GM23248 (cell line): Measurements from ENCODE around the gene CAMTA1. TPM values are rescaled to one million over a fixed set of nuclear protein-coding genes. Genes with fewer than 3 reads are reported as not detected.
A peak's percentile ranks its signal among the peaks of the same experiment; 100 is the strongest.

Source experiments
- DNase-seq: peaks from one replicate; pipeline ENCODE4 v3.0.0-alpha.2; 2015
- H2AFZ ChIP-seq: fragments of 200-600 bp; sonication (generic); 2 replicates; pipeline ENCODE4 v1.6.1; 2016; ENCODE audit warnings: antibody characterized with exemption
- H3F3A ChIP-seq: fragments of 200-600 bp; sonication (generic); 2 replicates; pipeline ENCODE4 v1.6.1; 2016; ENCODE audit warnings: mild to moderate bottlenecking, antibody characterized with exemption, mixed run types; ENCODE audit not compliant: insufficient read depth
- H3K27ac ChIP-seq: fragments of 200-600 bp; sonication (generic); 2 replicates; pipeline ENCODE4 v1.5.1; 2016; ENCODE audit warnings: mild to moderate bottlenecking
- H3K27me3 ChIP-seq: fragments of 200-600 bp; sonication (generic); replicated peaks from 2 replicates; pipeline ENCODE4 v1.6.1; 2016; ENCODE audit warnings: mild to moderate bottlenecking; ENCODE audit not compliant: insufficient read depth
- H3K36me3 ChIP-seq: fragments of 200-600 bp; sonication (generic); 2 replicates; pipeline ENCODE4 v1.6.1; 2016; ENCODE audit warnings: low read depth, mild to moderate bottlenecking
- H3K4me1 ChIP-seq: fragments of 200-600 bp; sonication (generic); 2 replicates; pipeline ENCODE4 v1.6.1; 2016; ENCODE audit warnings: mild to moderate bottlenecking; ENCODE audit not compliant: insufficient read depth
- H3K4me2 ChIP-seq: fragments of 200-600 bp; sonication (generic); one replicate; pipeline ENCODE4 v1.6.1; 2016; ENCODE audit warnings: mild to moderate bottlenecking; ENCODE audit not compliant: unreplicated experiment
- H3K4me3 ChIP-seq: fragments of 200-600 bp; sonication (generic); 2 replicates; pipeline ENCODE4 v1.5.1; 2016; ENCODE audit warnings: mild to moderate bottlenecking
- H3K79me2 ChIP-seq: fragments of 200-600 bp; sonication (generic); 2 replicates; pipeline ENCODE4 v1.6.1; 2016; ENCODE audit warnings: mild to moderate bottlenecking; ENCODE audit not compliant: insufficient read depth
- H3K9ac ChIP-seq: fragments of 200-600 bp; sonication (generic); 2 replicates; pipeline ENCODE4 v1.6.1; 2016; ENCODE audit warnings: mild to moderate bottlenecking
- H3K9me2 ChIP-seq: fragments of 200-600 bp; sonication (generic); 2 replicates; pipeline ENCODE4 v1.6.1; 2016; ENCODE audit warnings: mixed run types, mild to moderate bottlenecking, moderate library complexity; ENCODE audit not compliant: insufficient read depth
- H3K9me3 ChIP-seq: fragments of 200-600 bp; sonication (generic); one replicate; pipeline ENCODE4 v1.6.1; 2017; ENCODE audit warnings: low read depth
- H4K20me1 ChIP-seq: fragments of 200-600 bp; sonication (generic); 2 replicates; pipeline ENCODE4 v1.6.0; 2016; ENCODE audit not compliant: insufficient read depth
- EZH2 ChIP-seq: fragments of 200-600 bp; sonication (generic); IDR thresholded peaks from 2 replicates; pipeline ENCODE4 v1.6.1; 2018; ENCODE audit warnings: antibody characterized with exemption, mild to moderate bottlenecking; ENCODE audit not compliant: insufficient read depth, poor library complexity, severe bottlenecking
- EZH2phosphoT487 ChIP-seq: fragments of 200-600 bp; sonication (generic); IDR thresholded peaks from 2 replicates; pipeline ENCODE4 v1.6.1; 2018; ENCODE audit warnings: antibody characterized with exemption, moderate library complexity, mild to moderate bottlenecking, low read depth; ENCODE audit not compliant: insufficient read depth
- WGBS, 2 experiments: methylation state at CpG; one replicate each; pipeline ENCODE4 v1.1.6; 2015 to 2017; ENCODE audit warnings: low lambda C conversion rate in 2 of 2, low coverage in 1 of 2; ENCODE audit errors: missing lambda C conversion rate in 2 of 2; 5-methylcytosine and 5-hydroxymethylcytosine counted together
- in situ Hi-C: fragments of 300-500 bp; cut with MboI; formaldehyde crosslinking; loops from 2 replicates; pipeline ENCODE4 v1.15.0; 2020
- polyA plus RNA-seq: library from polyadenylated mRNA; unstranded; fragments of >200 nt; fragmentation: Nextera tagmentation; extraction: Ambion mirVana; gene quantifications from 2 replicates; pipeline ENCODE4 v1.2.1, GENCODE V29; 2016
- total RNA-seq: library from RNA; depleted of rRNA; stranded (reverse); fragments of >200 nt; shearing (Covaris generic); gene quantifications from 2 replicates; pipeline ENCODE4 v1.2.3, GENCODE V29; 2014

The CAMTA1 gene
- total and polyA plus RNA-seq, 2 experiments from 2014 or later: 50.1 to 165 TPM

GRCh38 chr1:7476861-7477547 is 691.8 kb downstream of the CAMTA1 start:
- no peak for DNase-seq
- Histone ChIP-seq H4K20me1 (no peaks in the 10 kb centered on the region), H3F3A (0 out of 2 replicates have a peak, but pooled peaks cover 8% of the 10 kb centered on the region), H3K4me1 (peaks cover 13% of the 10 kb centered on the region), H3K9me2 (no peaks in the 10 kb centered on the region), H3K9me3 (no peaks in the 10 kb centered on the region), H3K36me3 (no peaks in the 10 kb centered on the region), H3K27me3 (no peaks in the 10 kb centered on the region), H3K79me2 (no peaks in the 10 kb centered on the region), H3K9ac (no peak overlapping the region), H3K27ac (no peak overlapping the region), H3K4me3 (no peak overlapping the region), H2AFZ (no peak overlapping the region), H3K4me2 (no peak overlapping the region)
- in situ Hi-C loops: no loop called here
- WGBS, 2 experiments: 78 to 82% methylated on average over 17 of the region's 17 CpGs
- no peak for TF ChIP-seq EZH2phosphoT487
- no peak for TF ChIP-seq EZH2

- H3K9me3 ChIP-seq: no peaks in the 10 kb centered on the region
- H3K9me2 ChIP-seq: no peaks in the 10 kb centered on the region
- H3K4me3 ChIP-seq: no peak overlapping the region
- no peak for DNase-seq
- no peak for TF ChIP-seq EZH2phosphoT487
- TF ChIP-seq EZH2: no peak
- in situ Hi-C loops: no loop called here
- 0 out of 2 replicates have a peak, but pooled peaks cover 8% of the 10 kb centered on the region for H3F3A ChIP-seq
- H3K27me3 ChIP-seq: no peaks in the 10 kb centered on the region
- H2AFZ ChIP-seq: no peak overlapping the region
- no peaks in the 10 kb centered on the region for H3K79me2 ChIP-seq
- H3K4me1 ChIP-seq: peaks cover 9% of the 10 kb centered on the region
- no peaks in the 10 kb centered on the region for H3K36me3 ChIP-seq
- no peak overlapping the region for H3K9ac ChIP-seq
- 91 to 92% methylated on average over 12 of the region's 12 CpGs for whole genome bisulfite sequencing, 2 experiments
- no peak overlapping the region for H3K4me2 ChIP-seq
- no peaks in the 10 kb centered on the region for H4K20me1 ChIP-seq
- H3K27ac ChIP-seq: no peak overlapping the region
Observed at GRCh38 chr1:7477593-7477992, 692.3 kb downstream of the CAMTA1 start.

GRCh38 chr1:7478142-7478790 is 693.0 kb downstream of the CAMTA1 start:
- TF ChIP-seq EZH2phosphoT487 (no peak), EZH2 (no peak)
- H3K27ac ChIP-seq: peak overlapping the region; percentile 79
- peaks cover 9% of the 10 kb centered on the region for H3K4me1 ChIP-seq
- no peaks in the 10 kb centered on the region for H3K36me3 ChIP-seq
- H3K9ac ChIP-seq: peak overlapping the region; percentile 65
- 63 to 72% methylated on average over 13 of the region's 13 CpGs for WGBS, 2 experiments
- in situ Hi-C loops: no loop called here
- H3F3A ChIP-seq: 0 out of 2 replicates have a peak, but pooled peaks cover 8% of the 10 kb centered on the region
- H3K27me3 ChIP-seq: no peaks in the 10 kb centered on the region
- no peak overlapping the region for H3K4me3 ChIP-seq
- H3K79me2 ChIP-seq: no peaks in the 10 kb centered on the region
- no peaks in the 10 kb centered on the region for H3K9me3 ChIP-seq
- no peak for DNase-seq
- peak overlapping the region; percentile 51 for H2AFZ ChIP-seq
- no peaks in the 10 kb centered on the region for H4K20me1 ChIP-seq
- peak overlapping the region; percentile 34 for H3K4me2 ChIP-seq
- no peaks in the 10 kb centered on the region for H3K9me2 ChIP-seq

- no peak for TF ChIP-seq EZH2phosphoT487
- TF ChIP-seq EZH2: no peak
- peak overlapping the region; percentile 51 for H2AFZ ChIP-seq
- no peaks in the 10 kb centered on the region for H3K36me3 ChIP-seq
- H3K79me2 ChIP-seq: no peaks in the 10 kb centered on the region
- 0 out of 2 replicates have a peak, but pooled peaks cover 8% of the 10 kb centered on the region for H3F3A ChIP-seq
- in situ Hi-C loops: no loop called here
- H3K4me2 ChIP-seq: peak overlapping the region; percentile 34
- peak; percentile 98 for DNase-seq
- H3K4me1 ChIP-seq: peaks cover 9% of the 10 kb centered on the region
- no peaks in the 10 kb centered on the region for H4K20me1 ChIP-seq
- no peak overlapping the region for H3K4me3 ChIP-seq
- peak overlapping the region; percentile 65 for H3K9ac ChIP-seq
- no peaks in the 10 kb centered on the region for H3K9me2 ChIP-seq
- 41 to 43% methylated on average over 14 of the region's 14 CpGs for WGBS, 2 experiments
- H3K27me3 ChIP-seq: no peaks in the 10 kb centered on the region
- no peaks in the 10 kb centered on the region for H3K9me3 ChIP-seq
- peak overlapping the region; percentile 79 for H3K27ac ChIP-seq
Observed at GRCh38 chr1:7478809-7479499, 693.7 kb downstream of the CAMTA1 start.
